Measurements from ENCODE around the gene EBF3. TPM values are rescaled to one million over a fixed set of nuclear protein-coding genes. Genes with fewer than 3 reads are reported as not detected.

EBF3 gene
- total RNA-seq, 1 experiment from 2014 or later: not detected

GRCh38 chr10:129969911-129970464 lies 5.9 kb upstream of the EBF3 start:
- H3F3A ChIP-seq (ENCODE audit: insufficient read depth, low read depth): no peaks in the 10 kb centered on the region
- BruUV-seq (replicated peaks): no TSS peak
- TF ChIP-seq EZH2 (IDR thresholded peaks at IDR 0.05; ENCODE audit: low read depth) (no peak), CTCF (conservative IDR thresholded peaks at IDR 0.05) (no peak)
- intact Hi-C loops (cut with micrococcal nuclease; ENCODE audit: unreplicated experiment): no loop called here
- H3K9me2 ChIP-seq (ENCODE audit: insufficient read depth): no peaks in the 10 kb centered on the region
- POLR2A ChIA-PET (ENCODE audit: unreplicated experiment): no interaction called here
- no peak for DNase-seq
- no peaks in the 10 kb centered on the region for H3K4me1 ChIP-seq (replicated peaks; ENCODE audit: insufficient read depth)
- H3K4me2 ChIP-seq: no peak overlapping the region
- H3K27me3 ChIP-seq (ENCODE audit: insufficient read depth, low read depth): peaks cover 8% of the 10 kb centered on the region; the same call in 1 of the 2 replicates
- H2AFZ ChIP-seq: no peak overlapping the region
- H3K27ac ChIP-seq: no peak overlapping the region
- CTCF ChIA-PET: no interaction called here
- H3K4me3 ChIP-seq: no peak overlapping the region
- no peaks in the 10 kb centered on the region for H3K79me2 ChIP-seq (ENCODE audit: low read depth)
- no peaks in the 10 kb centered on the region for H3K9me3 ChIP-seq (ENCODE audit: insufficient read depth, low read depth)
- no peaks in the 10 kb centered on the region for H3K36me3 ChIP-seq (ENCODE audit: low read depth)
- no peaks in the 10 kb centered on the region for H4K20me1 ChIP-seq (ENCODE audit: insufficient read depth)

GRCh38 chr10:129969184-129969910 lies 5.3 kb upstream of the EBF3 start:
- H3K9me2 ChIP-seq (ENCODE audit: insufficient read depth): no peaks in the 10 kb centered on the region
- H3F3A ChIP-seq (ENCODE audit: insufficient read depth, low read depth): no peaks in the 10 kb centered on the region
- BruUV-seq (replicated peaks): no TSS peak
- no peak overlapping the region for H2AFZ ChIP-seq
- POLR2A ChIA-PET (ENCODE audit: unreplicated experiment): no interaction called here
- H4K20me1 ChIP-seq (ENCODE audit: insufficient read depth): no peaks in the 10 kb centered on the region
- H3K27me3 ChIP-seq (ENCODE audit: insufficient read depth, low read depth): peaks cover 6% of the 10 kb centered on the region; the same call in 1 of the 2 replicates
- no peak overlapping the region for H3K4me2 ChIP-seq
- intact Hi-C loops (cut with micrococcal nuclease; ENCODE audit: unreplicated experiment): no loop called here
- no peaks in the 10 kb centered on the region for H3K9me3 ChIP-seq (ENCODE audit: insufficient read depth, low read depth)
- no peak overlapping the region for H3K4me3 ChIP-seq
- H3K79me2 ChIP-seq (ENCODE audit: low read depth): no peaks in the 10 kb centered on the region
- no peak for DNase-seq
- no peaks in the 10 kb centered on the region for H3K4me1 ChIP-seq (replicated peaks; ENCODE audit: insufficient read depth)
- TF ChIP-seq CTCF (conservative IDR thresholded peaks at IDR 0.05): no peak
- no peak for TF ChIP-seq EZH2 (IDR thresholded peaks at IDR 0.05; ENCODE audit: low read depth)
- CTCF ChIA-PET: no interaction called here
- H3K27ac ChIP-seq: no peak overlapping the region
- no peaks in the 10 kb centered on the region for H3K36me3 ChIP-seq (ENCODE audit: low read depth)

GRCh38 chr10:129968853-129969183 lies 4.7 kb upstream of the EBF3 start:
- POLR2A ChIA-PET (ENCODE audit: unreplicated experiment): no interaction called here
- H3K4me3 ChIP-seq: no peak overlapping the region
- DNase-seq: no peak
- no peaks in the 10 kb centered on the region for H3K9me3 ChIP-seq (ENCODE audit: insufficient read depth, low read depth)
- CTCF ChIA-PET: no interaction called here
- H2AFZ ChIP-seq: no peak overlapping the region
- H3K27ac ChIP-seq: no peak overlapping the region
- no TSS peak for BruUV-seq (replicated peaks)
- no peak overlapping the region for H3K4me2 ChIP-seq
- H4K20me1 ChIP-seq (ENCODE audit: insufficient read depth): no peaks in the 10 kb centered on the region
- peaks cover under 1% of the 10 kb centered on the region; the same call in 1 of the 2 replicates for H3K27me3 ChIP-seq (ENCODE audit: insufficient read depth, low read depth)
- TF ChIP-seq CTCF (conservative IDR thresholded peaks at IDR 0.05): no peak
- TF ChIP-seq EZH2 (IDR thresholded peaks at IDR 0.05; ENCODE audit: low read depth): no peak
- intact Hi-C loops (cut with micrococcal nuclease; ENCODE audit: unreplicated experiment): no loop called here
- H3K79me2 ChIP-seq (ENCODE audit: low read depth): no peaks in the 10 kb centered on the region
- H3K4me1 ChIP-seq (replicated peaks; ENCODE audit: insufficient read depth): no peaks in the 10 kb centered on the region
- no peaks in the 10 kb centered on the region for H3F3A ChIP-seq (ENCODE audit: insufficient read depth, low read depth)
- H3K9me2 ChIP-seq (ENCODE audit: insufficient read depth): no peaks in the 10 kb centered on the region
- no peaks in the 10 kb centered on the region for H3K36me3 ChIP-seq (ENCODE audit: low read depth)

Data from PC-9 (cell line).